K562 (cell line): Measurements from ENCODE around the gene TMEM170A. TPM values are rescaled to one million over a fixed set of nuclear protein-coding genes. Genes with fewer than 3 reads are reported as not detected.

Experiments used
- ATAC-seq: fragments of 200-7000 bp; cut with Tn5 transposase; 3 replicates; pipeline ENCODE4 v1.9.1; 2020; ENCODE audit warnings: moderate library complexity
- BruUV-seq: library from RNA; stranded (reverse); fragments of 400-500 nt; replicated peaks from 2 replicates; lab custom pipeline; 2021; lab: Mats Ljungman, UMichigan
- CTCF ChIA-PET: fragments of 300-600 bp; formaldehyde crosslinking; extraction: SDS; loops from one replicate; lab custom pipeline; 2021; ENCODE audit warnings: low intra/inter-chr PET ratio; lab: Yijun Ruan, JAX
- POLR2A ChIA-PET: fragments of 300-600, 350-650 bp; sonication (Branson Sonifier 250); formaldehyde crosslinking; extraction: SDS; loops from one replicate; lab custom pipeline; 2021; ENCODE audit warnings: antibody characterized with exemption, inconsistent platforms; lab: Yijun Ruan, JAX
- DNase-seq, 4 experiments: peaks; one replicate each; pipeline versions ENCODE4 v3.0.0 to v3.0.0-alpha.2; 2011 to 2018; ENCODE audit warnings: low spot score in 3 of 4, mixed read lengths in 3 of 4; ENCODE audit errors: extremely low read depth in 1 of 4
- FAIRE-seq: peaks from 2 replicates; lab custom pipeline; 2011; peaks lifted over from hg19 to GRCh38; lab: Jason Lieb, UNC
- H2AFZ ChIP-seq: 2 replicates; pipeline ENCODE4 v1.6.0; 2011; ENCODE audit warnings: low read depth, low read length, control low read depth, inconsistent platforms
- H3K27ac ChIP-seq: fragments of 200-600 bp; 3 replicates; pipeline ENCODE4 v1.8.0; 2011; ENCODE audit warnings: low read depth, mild to moderate bottlenecking, control low read depth, inconsistent platforms, low read length, moderate library complexity, mixed read lengths; ENCODE audit errors: extremely low read depth
- H3K27me3 ChIP-seq, 2 experiments: fragments of 300-600 bp in 1 of 2; 2 replicates in 1 of 2; 3 replicates in 1 of 2; pipeline versions ENCODE4 v1.6.0 to v1.8.0; 2011; ENCODE audit warnings: inconsistent platforms in 2 of 2, low read length in 2 of 2, mild to moderate bottlenecking in 1 of 2, mixed read lengths in 1 of 2, moderate library complexity in 1 of 2; ENCODE audit not compliant: control insufficient read depth in 2 of 2, insufficient read depth in 2 of 2
- H3K36me3 ChIP-seq: fragments of 300-600 bp; 3 replicates; pipeline ENCODE4 v1.8.0; 2011; ENCODE audit warnings: mild to moderate bottlenecking, low read length, inconsistent platforms; ENCODE audit not compliant: control insufficient read depth, insufficient read depth
- H3K4me1 ChIP-seq, 2 experiments: fragments of 200-600 bp in 1 of 2; replicated peaks in 1 of 2; 2 replicates in 1 of 2; 3 replicates in 1 of 2; pipeline versions ENCODE4 v1.5.1 to v1.8.0; 2011; ENCODE audit warnings: inconsistent platforms in 2 of 2, low read length in 2 of 2, mild to moderate bottlenecking in 1 of 2, mixed read lengths in 1 of 2, moderate library complexity in 1 of 2; ENCODE audit not compliant: control insufficient read depth in 2 of 2, insufficient read depth in 2 of 2
- H3K4me2 ChIP-seq: 2 replicates; pipeline ENCODE4 v1.6.1; 2011; ENCODE audit warnings: low read length, control low read depth, inconsistent platforms, mixed read lengths; ENCODE audit not compliant: insufficient read depth
- H3K4me3 ChIP-seq: fragments of 200-600 bp; sonication (generic), shearing (Covaris generic); 2 replicates; pipeline ENCODE4 v1.5.1; 2016; ENCODE audit warnings: control low read depth, inconsistent platforms
- H3K79me2 ChIP-seq: fragments of 200-600 bp; 3 replicates; pipeline ENCODE4 v1.8.0; 2011; ENCODE audit warnings: low read length, inconsistent platforms; ENCODE audit not compliant: control insufficient read depth, insufficient read depth
- H3K9ac ChIP-seq, 2 experiments: 2 replicates each; pipeline versions ENCODE4 v1.6.0 to v1.6.1; 2011; ENCODE audit warnings: low read depth in 2 of 2, low read length in 2 of 2, control low read depth in 1 of 2, inconsistent platforms in 1 of 2, mild to moderate bottlenecking in 1 of 2, mixed read lengths in 1 of 2; ENCODE audit not compliant: insufficient read depth in 1 of 2
- H3K9me1 ChIP-seq: one replicate; pipeline ENCODE4 v1.6.0; 2011; ENCODE audit warnings: inconsistent platforms, mild to moderate bottlenecking, low read length, moderate library complexity; ENCODE audit not compliant: control insufficient read depth, insufficient read depth
- H3K9me3 ChIP-seq: replicated peaks from 2 replicates; pipeline ENCODE4 v1.5.1; 2011; ENCODE audit warnings: low read depth, low read length, inconsistent platforms; ENCODE audit not compliant: control insufficient read depth, insufficient read depth
- H4K20me1 ChIP-seq: replicated peaks from 2 replicates; pipeline ENCODE4 v1.6.1; 2011; ENCODE audit warnings: low read length, inconsistent platforms, mixed read lengths; ENCODE audit not compliant: control insufficient read depth, insufficient read depth
- NFIX ChIP-seq: fragments of 250-450 bp; sonication (Bioruptor Pico); IDR thresholded peaks from 2 replicates; pipeline ENCODE4 v1.4.0; 2020; ENCODE audit warnings: low read depth, mild to moderate bottlenecking, moderate library complexity
- ZNF197 ChIP-seq: fragments of 200-800 bp; sonication (Bioruptor generic); IDR thresholded peaks from 2 replicates; pipeline ENCODE4 v1.6.1; 2016; ENCODE audit warnings: low read depth, missing genetic modification characterization, missing compliant biosample characterization
- ZNF384 ChIP-seq: IDR thresholded peaks from 2 replicates; pipeline ENCODE4 v1.6.1; 2012; ENCODE audit warnings: low read depth, low read length, improper control_type of control experiment
- ZNF79 ChIP-seq: fragments of 250-450 bp; sonication (Bioruptor Pico); IDR thresholded peaks from 2 replicates; pipeline ENCODE4 v1.4.0; 2020; ENCODE audit warnings: low read depth, mild to moderate bottlenecking, moderate library complexity
- WGBS: fragments of 100-300 bp; shearing (Covaris generic); methylation state at CpG from one replicate; pipeline ENCODE4 v1.1.6; 2016; ENCODE audit warnings: low coverage, mixed read lengths; ENCODE audit not compliant: insufficient coverage; ENCODE audit errors: missing lambda C conversion rate; 5-methylcytosine and 5-hydroxymethylcytosine counted together
- in situ Hi-C: fragments of 300-500 bp; cut with MboI; formaldehyde crosslinking; loops from 4 replicates; pipeline ENCODE4 v1.15.0; 2018; ENCODE audit warnings: inconsistent platforms, mixed read lengths
- intact Hi-C: fragments of 100-400 bp; cut with micrococcal nuclease; formaldehyde crosslinking; loops from 2 replicates; pipeline ENCODE4 v1.14.2; 2022
- polyA plus RNA-seq, 8 experiments: library from polyadenylated mRNA; depleted of rRNA in 4 of 8; stranded (reverse) in 5 of 8; unstranded in 3 of 8; fragments of >200 nt; fragmentation: Nextera tagmentation in 2 of 8; fragmentation: Illumina TruSeq in 1 of 8; extraction: Ambion mirVana in 2 of 8; extraction: Trizol in 1 of 8; gene quantifications; 2 replicates each; pipeline versions ENCODE4 v1.2.1 to v1.2.3, GENCODE V29; 2011 to 2014; ENCODE audit warnings: inconsistent platforms in 1 of 8, missing spikeins in 1 of 8
- total RNA-seq, 7 experiments: library from RNA; depleted of rRNA in 6 of 7; stranded (reverse); fragments of >200 nt in 6 of 7; fragmentation: Illumina TruSeq in 2 of 7; extraction: Trizol in 2 of 7; gene quantifications; 2 replicates each; pipeline versions ENCODE4 v1.2.1 to v1.2.3, GENCODE V29; 2011 to 2021; ENCODE audit warnings: low replicate concordance in 1 of 7
- TF ChIP-seq, protein P1 (sequence below), 2 experiments: fragments of 450-650 bp; IDR thresholded peaks; 2 replicates each; pipeline ENCODE4 v1.6.1; 2016; ENCODE audit warnings: mild to moderate bottlenecking in 2 of 2, borderline replicate concordance in 1 of 2, low read depth in 1 of 2, moderate library complexity in 1 of 2

Gene TMEM170A
- total and polyA plus RNA-seq, 9 of the 15 experiments (the other 6 are each of a cell fraction or from before 2014, with no cell fraction given) = 6.1 to 30.2 (median 15.0) TPM

GRCh38 chr16:75446416-75446815 is 18.1 kb downstream of the TMEM170A start:
- H3K79me2 ChIP-seq = no peaks in the 10 kb centered on the region
- TF ChIP-seq NFIX (CRISPR knock-in tag) (no peak), ZNF197 (no peak), ZNF79 (no peak)
- intact Hi-C loops (no loop called here), in situ Hi-C loops (no loop called here)
- no TSS peak for BruUV-seq
- no peaks in the 10 kb centered on the region for H4K20me1 ChIP-seq
- no peak overlapping the region for H3K4me3 ChIP-seq
- ChIA-PET CTCF (no interaction called here), POLR2A (interaction anchor here (0.8 to 2.9 kb wide), 3 partner anchors 10 to 231 kb away, joined by 3 to 19 read pairs (median 4); partner anchors contain the start of gene CFDP1)
- 0 out of 2 replicates have a peak, but pooled peaks cover 2% of the 10 kb centered on the region for H3K9me3 ChIP-seq
- H2AFZ ChIP-seq = no peak overlapping the region
- peaks cover 0 to 4% of the 10 kb centered on the region in 2 experiments; a peak in 2 of 5 replicates for H3K4me1 ChIP-seq
- H3K9me1 ChIP-seq = no peaks in the 10 kb centered on the region
- DNase-seq (no peak), ATAC-seq (no peak), FAIRE-seq (no peak)
- no peaks in the 10 kb centered on the region for H3K27me3 ChIP-seq
- no peak overlapping the region for H3K27ac ChIP-seq
- no peak overlapping the region for H3K9ac ChIP-seq
- peaks cover 25% of the 10 kb centered on the region; the same call in 2 of the 3 replicates for H3K36me3 ChIP-seq
- H3K4me2 ChIP-seq = no peak overlapping the region

DNA sequence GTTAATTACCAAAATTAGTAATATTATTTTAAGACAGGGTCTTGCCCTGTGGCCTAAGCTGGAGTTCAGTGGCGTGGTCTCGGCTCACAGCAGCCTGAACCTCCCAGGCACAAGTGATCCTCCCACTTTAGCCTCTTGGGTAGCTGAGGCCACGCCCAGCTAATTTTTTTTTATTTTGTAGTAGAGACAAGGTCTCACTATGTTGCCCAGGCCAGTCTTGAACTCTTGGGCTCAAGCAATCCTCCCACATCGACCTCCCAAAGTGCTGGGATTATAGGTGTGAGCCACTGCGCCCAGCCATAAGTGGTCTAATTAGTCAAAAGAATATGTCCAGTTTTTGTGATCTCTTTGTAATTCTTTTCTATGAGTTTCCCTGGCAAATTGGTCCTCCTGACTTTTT is 19.2 kb downstream of the TMEM170A start:
- FAIRE-seq = peak; percentile 60
- peak; percentile 68 for TF ChIP-seq ZNF384
- TF ChIP-seq, protein P1, sequence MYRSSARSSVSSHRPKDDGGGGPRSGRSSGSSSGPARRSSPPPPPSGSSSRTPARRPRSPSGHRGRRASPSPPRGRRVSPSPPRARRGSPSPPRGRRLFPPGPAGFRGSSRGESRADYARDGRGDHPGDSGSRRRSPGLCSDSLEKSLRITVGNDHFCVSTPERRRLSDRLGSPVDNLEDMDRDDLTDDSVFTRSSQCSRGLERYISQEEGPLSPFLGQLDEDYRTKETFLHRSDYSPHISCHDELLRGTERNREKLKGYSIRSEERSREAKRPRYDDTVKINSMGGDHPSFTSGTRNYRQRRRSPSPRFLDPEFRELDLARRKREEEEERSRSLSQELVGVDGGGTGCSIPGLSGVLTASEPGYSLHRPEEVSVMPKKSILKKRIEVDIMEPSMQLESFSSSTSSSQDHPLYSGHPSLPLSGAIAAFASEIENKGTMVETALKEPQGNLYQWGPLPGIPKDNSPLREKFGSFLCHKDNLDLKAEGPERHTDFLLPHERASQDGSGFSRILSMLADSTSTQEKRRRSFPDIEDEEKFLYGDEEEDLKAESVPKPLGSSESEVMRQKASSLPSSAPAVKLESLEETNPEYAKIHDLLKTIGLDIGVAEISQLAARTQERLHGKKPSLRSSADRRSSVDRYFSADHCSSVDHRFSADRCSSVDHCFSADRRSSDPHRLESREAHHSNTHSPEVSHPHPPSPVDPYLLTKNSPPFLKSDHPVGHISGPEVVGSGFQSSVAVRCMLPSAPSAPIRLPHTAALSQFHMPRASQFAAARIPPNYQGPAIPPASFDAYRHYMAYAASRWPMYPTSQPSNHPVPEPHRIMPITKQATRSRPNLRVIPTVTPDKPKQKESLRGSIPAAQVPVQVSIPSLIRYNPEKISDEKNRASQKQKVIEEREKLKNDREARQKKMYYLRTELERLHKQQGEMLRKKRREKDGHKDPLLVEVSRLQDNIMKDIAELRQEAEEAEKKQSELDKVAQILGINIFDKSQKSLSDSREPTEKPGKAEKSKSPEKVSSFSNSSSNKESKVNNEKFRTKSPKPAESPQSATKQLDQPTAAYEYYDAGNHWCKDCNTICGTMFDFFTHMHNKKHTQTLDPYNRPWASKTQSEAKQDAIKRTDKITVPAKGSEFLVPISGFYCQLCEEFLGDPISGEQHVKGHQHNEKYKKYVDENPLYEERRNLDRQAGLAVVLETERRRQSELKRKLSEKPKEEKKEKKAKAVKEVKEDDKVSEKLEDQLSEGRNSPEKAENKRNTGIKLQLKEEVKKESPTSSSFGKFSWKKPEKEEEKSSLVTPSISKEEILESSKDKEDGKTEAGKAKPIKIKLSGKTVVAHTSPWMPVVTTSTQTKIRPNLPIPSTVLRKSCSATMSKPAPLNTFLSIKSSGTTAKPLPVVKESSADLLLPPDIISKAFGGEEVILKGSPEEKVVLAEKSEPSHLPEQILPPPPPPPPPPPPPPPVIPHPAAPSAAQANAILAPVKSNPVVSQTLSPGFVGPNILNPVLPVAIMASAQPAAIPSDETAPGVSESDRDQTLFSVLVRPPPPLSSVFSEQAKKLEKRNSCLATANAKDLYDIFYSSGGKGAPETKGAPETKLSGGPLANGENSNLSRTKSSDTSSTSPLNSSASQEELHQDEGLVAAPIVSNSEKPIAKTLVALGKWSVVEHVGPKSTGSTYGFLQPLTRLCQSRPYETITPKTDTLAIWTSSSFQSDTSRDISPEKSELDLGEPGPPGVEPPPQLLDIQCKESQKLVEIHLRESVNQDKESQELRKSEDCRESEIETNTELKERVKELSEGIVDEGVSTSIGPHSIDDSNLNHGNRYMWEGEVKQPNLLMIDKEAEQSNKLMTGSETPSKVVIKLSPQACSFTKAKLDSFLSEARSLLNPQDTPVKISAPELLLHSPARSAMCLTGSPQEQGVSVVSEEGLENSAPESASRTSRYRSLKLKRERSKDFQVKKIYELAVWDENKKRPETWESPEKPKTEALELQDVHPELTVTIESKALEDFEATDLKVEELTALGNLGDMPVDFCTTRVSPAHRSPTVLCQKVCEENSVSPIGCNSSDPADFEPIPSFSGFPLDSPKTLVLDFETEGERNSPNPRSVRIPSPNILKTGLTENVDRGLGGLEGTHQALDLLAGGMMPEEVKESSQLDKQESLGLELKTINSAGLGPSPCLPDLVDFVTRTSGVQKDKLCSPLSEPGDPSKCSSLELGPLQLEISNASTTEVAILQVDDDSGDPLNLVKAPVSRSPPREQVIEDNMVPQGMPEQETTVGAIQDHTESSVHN (IDR thresholded peaks at IDR 0.05; ENCODE audit: borderline replicate concordance in 1 of 2, low read depth in 1 of 2) = no peak
- TF ChIP-seq, all 486 proteins: peak for 1
- no peak overlapping the region for H3K9ac ChIP-seq
- intact Hi-C loops (no loop called here), in situ Hi-C loops (no loop called here)
- BruUV-seq = no TSS peak
- DNase-seq = peak in 1 of 4 experiments; percentile 45
- H3K9me1 ChIP-seq = no peaks in the 10 kb centered on the region
- no peak overlapping the region for H3K4me2 ChIP-seq
- no peaks in the 10 kb centered on the region for H4K20me1 ChIP-seq
- 0 out of 2 replicates have a peak, but pooled peaks cover 3% of the 10 kb centered on the region for H3K9me3 ChIP-seq
- no peak overlapping the region for H2AFZ ChIP-seq
- no peak overlapping the region for H3K27ac ChIP-seq
- H3K27me3 ChIP-seq = no peaks in the 10 kb centered on the region
- ChIA-PET POLR2A (interaction anchor here (0.9 to 2.9 kb wide), 5 partner anchors 8 to 18 kb away, joined by 3 to 19 read pairs (median 5); partner anchors contain the start of gene CFDP1), CTCF (no interaction called here)
- H3K4me1 ChIP-seq = no peaks in the 10 kb centered on the region; a peak in 2 of 5 replicates
- H3K36me3 ChIP-seq = peaks cover 17% of the 10 kb centered on the region; the same call in 2 of the 3 replicates
- H3K4me3 ChIP-seq = no peak overlapping the region
- WGBS = 36% methylated on average over 5 of the region's 5 CpGs
- H3K79me2 ChIP-seq = no peaks in the 10 kb centered on the region
- peak; percentile 92 for ATAC-seq
